SH-SY5Y (cell line): Measurements from ENCODE around the gene FOXL1.

Experiments
- GATA2 ChIP-seq: IDR thresholded peaks from 2 replicates; pipeline ENCODE4 v1.6.1; 2011; ENCODE audit warnings: mild to moderate bottlenecking, low read depth, low read length
- GATA3 ChIP-seq: IDR thresholded peaks from 2 replicates; pipeline ENCODE4 v1.6.1; 2011; ENCODE audit warnings: low read depth, mild to moderate bottlenecking, low read length, moderate library complexity

- no peak for TF ChIP-seq GATA2
- TF ChIP-seq GATA3, result no peak
Observed at GRCh38 chr16:86622700-86623615, 44.6 kb downstream of the FOXL1 start.
